ENCODE measurements around the gene CCBE1.

Gene CCBE1

DNA sequence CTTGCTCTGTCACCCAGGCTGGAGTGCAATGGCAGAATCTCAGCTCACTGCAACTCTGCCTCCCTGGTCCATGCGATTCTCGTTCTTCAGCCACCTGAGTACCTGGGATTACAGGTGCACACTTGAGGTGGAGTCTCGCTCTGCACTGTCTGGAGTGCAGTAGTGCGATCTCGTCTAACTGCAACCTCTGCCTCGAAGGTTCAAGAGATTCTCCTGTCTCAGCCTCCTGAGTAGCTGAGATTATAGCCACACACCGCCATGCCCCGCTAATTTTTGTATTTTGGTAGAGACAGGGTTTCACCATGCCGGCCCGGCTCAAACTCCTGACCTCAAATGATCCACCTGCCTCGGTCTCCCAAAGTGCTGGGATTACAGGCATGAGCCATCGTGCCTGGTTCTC is 83.3 kb downstream of the CCBE1 start:
- no peak for DNase-seq

DNA sequence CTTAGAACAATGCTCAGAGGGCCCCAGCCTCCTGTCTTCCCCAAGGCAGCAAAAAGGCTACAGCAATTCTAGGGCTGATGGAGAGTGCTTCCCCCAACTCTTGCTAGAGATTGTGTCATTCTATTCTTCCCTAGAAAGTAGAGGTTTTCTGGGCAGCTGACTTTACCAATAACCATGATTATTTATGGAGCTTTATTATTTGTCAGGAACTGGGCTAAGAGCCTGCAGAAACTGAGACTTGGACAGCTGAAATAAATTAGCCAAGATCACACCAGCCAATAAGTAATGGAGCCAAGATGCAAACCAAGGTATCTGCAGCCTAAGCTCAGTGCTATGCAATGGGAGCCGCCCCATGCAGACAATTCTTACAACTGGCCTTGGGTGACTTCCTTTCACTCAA is 84.8 kb downstream of the CCBE1 start:
- DNase-seq: no peak

DNA sequence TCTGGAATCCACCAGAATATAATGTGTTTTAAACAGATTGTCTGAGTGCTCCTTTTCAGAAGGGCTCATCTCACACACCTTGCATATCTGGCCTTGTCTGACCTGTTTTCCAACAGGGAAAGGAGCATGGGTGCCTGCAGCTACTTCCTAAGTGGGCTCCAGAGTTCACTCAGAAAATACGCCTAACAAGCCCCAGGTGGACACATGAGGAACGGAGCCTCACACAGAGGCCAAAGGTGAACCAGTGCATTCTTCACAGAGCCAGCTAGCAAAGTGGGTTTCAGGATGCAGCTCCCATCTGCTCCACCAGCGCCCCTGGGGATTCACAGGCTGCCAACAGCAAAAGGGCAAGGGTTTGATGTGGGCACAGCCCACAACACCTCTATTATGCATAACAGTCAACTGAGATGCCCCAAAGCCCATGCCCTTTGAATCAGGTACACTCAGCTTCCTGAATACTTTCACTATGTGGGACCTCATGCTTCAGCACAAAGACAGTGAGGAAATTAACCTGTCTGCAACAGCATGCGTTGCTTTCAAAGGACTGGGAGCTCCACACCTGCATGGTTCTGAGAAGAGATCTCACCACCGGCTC is 86.6 kb downstream of the CCBE1 start:
- DNase-seq: no peak

DNA sequence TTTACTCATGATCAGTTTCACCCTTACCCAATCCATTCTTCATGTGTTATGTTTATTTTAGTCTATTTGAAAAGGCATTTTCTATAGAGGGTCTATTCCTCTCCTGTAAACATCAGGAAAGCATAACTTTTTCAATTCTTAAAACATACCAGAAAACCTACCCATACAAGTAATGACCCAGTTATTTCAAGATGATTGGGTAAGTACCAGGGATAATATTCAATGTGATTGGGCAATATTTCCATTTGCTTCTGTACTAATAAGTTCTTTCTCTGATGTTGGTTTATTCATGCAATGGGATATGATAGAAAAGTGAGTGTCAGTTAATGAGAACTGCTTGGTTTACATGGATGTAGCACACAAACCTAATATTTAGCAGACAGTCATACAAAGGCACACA is 87.6 kb downstream of the CCBE1 start:
- no peak for DNase-seq

DNA sequence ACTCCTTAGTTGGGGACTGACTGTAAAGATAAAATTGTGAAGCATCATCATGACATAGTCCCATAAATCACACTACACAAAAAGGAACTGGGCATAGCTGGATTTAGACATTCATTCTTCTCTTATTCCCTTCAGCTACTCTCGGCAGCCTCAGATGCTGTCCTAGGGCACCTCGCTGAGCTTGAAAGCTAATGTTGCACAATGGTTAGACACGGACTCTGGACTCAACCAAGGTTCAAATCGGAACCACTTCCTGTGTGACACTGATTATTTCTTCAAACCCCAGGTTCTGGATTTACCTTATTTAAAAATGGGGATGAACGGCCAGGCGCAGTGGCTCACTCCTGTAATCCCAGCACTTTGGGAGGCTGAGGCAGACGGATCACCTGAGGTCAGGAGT is 89.8 kb downstream of the CCBE1 start:
- no peak for DNase-seq

DNA sequence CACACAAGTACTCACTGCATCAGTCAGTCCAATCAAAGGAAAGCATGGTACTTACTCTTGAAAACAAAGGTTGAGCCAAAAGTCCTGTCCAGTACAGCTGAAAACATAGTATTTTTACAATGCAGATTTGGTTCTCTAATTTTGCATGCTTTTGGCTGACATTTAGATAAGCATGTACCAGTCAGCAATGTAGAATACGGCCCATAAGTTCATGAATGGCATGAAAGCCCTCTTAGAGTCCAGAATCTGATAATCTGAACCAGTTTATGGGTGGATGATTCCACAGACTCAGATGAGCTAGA is 90.2 kb downstream of the CCBE1 start:
- no peak for DNase-seq

DNA sequence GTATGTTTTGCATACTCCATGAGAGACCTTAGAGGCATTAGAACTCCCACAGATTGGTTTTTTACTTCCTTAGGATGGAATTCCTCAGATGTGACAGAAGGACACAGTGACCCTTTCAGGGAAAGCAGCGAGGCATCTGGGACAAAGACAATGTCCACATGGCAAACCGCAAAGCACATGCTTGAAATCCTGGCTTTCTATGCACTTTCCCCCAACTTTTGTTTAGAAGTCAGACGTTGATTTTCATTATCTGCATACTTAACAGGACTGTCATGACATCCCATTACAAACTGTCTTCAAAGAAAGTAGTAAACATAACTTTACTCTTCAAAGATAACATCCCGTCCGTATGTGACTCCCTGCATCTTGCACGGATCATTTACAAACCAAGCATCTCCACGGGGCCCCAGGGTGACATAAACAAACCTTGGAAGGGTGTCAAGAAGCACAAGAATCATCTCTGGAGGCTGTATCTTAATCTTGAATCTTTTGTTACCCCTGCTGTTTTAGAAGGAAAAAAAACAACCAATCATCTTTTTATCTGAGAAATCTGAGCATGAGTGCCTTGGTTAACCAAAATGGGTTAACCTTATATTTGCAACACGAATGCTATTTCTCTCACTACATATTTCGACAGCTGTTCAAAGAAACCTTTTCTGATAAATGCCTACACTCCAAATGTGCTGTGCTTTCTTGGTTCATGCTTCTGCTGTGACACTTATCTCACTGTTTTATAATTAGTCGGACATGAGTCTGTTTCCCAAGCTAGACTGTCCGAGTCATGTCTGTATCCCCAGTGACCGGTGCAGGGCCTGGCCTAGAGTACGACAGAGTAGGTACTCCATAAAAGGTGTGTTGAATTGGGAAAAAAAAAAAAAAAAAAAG is 90.8 kb downstream of the CCBE1 start:
- DNase-seq: no peak

DNA sequence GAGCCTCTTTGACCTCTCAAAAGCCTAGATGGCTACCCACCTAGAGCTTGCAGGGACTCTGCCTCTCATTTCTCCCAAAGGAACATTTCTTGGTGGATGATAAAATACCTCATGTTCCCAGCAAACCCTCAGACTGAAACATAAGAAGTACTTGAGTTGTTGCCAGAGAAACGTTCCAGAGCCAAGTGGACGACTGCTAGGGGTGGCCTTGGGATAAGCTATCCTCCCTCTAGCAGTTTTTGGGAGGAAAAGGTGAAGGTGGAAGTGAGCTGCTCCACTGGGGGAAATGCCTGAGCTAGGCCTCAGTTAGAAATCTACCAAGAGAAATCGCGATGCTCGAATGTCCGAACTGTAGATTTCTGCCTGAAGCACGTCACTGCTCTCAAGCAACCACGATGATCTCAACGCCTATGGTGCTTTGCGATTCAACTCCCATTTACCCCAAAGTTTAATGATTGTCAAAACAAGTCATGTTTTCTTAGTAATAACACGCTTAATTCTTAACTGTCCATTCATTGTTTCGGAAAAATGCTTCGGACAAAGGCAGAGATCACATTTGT is 91.5 kb downstream of the CCBE1 start:
- DNase-seq: no peak

DNA sequence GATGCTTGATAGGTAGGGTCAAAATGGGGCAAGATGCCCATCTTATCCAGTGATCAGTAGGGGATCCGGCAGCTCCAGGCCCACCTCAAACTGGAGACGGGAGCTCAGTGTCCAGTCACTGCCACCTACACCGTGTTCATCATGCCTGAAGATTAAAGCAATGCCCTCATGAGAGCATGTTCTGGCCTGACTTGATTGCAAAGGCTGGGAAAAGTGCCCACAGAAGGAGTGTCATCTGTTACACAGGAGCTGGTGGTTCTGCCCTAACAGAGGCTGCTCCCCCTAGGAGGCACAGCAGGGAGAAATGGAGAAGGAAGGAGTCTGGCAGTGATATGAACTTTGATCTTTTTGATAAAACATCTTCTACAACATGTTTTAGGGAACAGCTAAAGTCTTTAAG is 92.3 kb downstream of the CCBE1 start:
- no peak for DNase-seq

DNA sequence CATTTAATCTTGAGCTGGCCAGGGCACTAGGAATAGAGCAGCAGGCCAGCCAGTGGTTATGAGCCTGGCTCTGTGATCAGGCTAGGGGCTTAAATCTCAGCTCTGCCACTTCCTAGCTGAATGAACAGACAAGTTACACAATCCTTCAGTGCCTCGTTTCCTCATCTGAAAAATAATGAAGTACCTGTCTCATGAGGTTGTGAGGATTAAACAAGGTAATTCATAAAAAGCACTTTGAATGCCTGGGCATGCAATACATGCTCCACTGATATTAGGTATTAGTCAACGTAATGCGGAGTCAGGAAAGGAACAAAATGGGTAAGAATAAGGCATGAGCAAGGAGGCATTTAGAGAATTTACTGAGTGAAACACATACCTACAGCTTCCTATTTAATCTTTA is 100.2 kb downstream of the CCBE1 start:
- DNase-seq: no peak

DNA sequence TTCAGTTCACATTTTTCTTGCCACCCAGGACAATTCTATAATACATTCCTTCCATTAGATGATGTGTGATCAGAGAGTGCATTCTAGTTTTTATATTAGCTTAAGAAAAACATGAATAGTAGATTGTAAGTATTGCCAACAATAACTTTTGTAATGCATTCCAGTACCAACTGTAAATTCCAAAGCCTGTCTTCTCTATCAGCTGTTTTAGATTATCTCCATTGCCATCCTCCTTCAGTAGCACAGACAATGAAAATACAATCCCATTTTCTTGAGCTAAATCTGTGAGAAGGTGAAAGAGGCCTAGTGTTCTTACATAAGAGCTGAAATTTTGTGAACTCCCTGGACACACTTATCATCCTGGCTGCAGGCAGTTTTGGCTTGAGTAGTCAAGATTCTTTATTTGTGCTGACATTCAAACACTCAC is 103.9 kb downstream of the CCBE1 start:
- DNase-seq: no peak

DNA sequence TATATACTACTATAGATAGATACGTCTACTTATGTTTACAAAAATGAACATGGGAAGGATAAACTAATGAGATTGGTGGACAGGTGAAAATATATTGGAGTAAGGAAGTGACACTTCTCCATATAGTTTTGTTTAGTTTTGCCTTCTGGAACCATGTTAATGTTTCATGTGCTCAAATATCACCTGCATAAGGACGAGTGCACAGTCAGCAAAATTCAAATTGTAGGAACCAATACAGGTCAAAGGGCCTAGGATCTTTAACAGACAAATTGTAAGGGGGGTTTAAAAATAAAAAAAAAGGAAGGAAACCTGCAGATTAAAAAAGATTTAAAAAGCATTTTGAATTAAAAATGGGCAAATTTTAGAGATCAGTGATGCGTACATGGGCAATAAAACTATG is 104.6 kb downstream of the CCBE1 start:
- DNase-seq: no peak

DNA sequence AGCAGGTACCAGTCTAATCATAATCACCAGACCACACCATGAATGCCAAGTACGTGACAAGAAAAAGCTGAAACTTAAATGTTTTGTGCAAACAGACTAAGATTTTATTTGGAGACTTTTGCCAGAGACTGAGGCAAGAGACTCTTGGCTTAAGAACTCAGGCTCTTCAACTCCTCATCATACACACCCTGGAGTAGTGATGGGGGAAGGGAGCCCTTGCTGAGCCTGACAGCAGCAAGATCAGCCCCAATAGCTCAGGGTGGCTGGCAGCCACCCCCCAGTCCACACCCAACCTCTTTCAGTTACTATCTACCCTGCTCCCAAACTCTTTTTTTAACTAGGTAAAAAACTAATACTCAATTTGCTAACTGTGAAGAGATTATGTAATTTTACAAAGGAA is 114.8 kb downstream of the CCBE1 start:
- no peak for DNase-seq

DNA sequence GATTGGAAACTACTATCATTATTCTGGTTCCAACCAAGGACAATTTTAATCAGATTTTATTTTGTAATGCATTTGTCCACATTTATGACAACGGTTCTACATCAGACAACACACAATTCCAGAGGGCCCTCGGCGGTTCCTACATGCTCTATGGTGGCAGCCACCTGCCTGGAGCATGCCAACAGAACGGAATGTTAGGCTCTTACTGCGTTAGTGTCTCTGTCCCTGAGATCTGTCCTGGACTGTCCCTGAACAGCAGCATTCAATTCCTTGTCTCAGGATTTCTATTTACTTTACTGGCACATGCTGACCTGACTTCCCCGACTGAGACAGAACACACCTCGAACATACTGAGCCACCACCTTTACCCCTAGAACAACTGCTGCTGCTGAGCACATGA is 117.7 kb downstream of the CCBE1 start:
- DNase-seq: no peak

DNA sequence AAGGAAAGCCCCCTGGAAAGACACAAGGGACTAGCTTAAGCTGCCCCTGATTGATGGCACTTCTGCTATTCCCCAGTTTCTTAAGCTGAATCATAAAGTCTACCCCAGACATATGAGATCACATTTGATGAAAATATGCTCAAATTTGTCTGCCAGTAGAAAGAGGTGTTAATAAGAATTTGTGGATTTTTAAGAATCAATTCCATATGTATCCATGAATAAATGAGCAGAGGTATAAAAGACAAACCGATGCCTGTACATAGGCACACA is 119.9 kb downstream of the CCBE1 start:
- no peak for DNase-seq

DNA sequence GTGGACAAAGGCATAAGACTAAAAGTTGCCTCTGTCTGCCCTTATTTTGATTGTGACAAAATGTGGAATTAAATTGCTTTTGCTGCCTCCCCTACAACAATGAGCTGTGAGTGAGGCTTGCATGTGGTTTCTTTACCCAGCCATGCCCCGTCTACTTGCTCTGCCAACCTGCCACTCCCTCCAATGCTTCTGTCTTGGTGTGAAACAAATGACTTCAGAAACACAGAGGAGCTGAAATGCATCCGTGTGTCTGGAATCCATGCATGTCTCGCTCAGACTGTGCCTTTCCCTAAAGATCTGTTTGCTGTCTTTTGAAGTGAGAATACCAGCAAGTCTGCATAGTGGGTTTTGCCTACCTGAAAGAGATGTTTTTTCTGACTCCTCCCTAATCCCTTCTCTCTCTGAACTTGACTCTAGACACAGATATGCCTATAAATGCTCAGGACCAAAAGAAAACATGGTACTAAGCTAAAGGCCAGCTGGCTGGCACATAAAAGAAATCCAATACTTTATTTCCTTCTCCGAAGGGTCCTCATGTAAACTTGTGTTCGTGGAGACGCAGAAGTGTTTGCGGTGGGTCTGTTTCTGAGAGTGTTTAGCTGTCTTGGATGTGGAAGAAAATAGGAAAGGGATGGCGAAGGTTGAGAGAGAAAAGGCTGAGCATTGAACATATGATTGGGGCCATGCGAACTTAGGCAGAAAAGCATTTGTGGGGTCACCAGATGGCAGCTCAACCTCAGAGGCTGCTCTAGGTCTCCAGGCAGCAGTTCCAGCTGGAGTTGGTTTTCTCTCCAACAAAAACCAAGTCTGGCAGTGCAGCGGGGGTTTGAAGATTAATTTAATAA is 120.5 kb downstream of the CCBE1 start:
- DNase-seq: no peak

DNA sequence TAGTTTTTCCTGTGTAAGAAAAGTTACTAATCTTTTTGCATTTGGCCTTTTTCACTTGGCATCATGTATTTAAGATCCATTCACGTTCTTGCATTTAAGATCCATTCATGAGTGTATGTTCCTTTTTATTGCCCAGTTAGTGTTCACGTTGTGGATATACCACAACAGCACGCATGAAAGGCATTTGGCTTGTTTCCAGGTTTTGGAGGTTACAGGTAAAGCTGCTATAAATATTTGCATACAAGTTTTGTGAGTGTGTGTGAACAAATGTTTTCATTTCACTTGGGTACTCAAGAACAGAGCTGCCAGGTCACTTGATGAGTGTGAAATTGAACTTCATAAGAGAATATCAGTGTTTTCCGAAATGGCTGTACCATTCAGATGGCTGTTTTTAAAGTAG is 121.2 kb downstream of the CCBE1 start:
- no peak for DNase-seq

DNA sequence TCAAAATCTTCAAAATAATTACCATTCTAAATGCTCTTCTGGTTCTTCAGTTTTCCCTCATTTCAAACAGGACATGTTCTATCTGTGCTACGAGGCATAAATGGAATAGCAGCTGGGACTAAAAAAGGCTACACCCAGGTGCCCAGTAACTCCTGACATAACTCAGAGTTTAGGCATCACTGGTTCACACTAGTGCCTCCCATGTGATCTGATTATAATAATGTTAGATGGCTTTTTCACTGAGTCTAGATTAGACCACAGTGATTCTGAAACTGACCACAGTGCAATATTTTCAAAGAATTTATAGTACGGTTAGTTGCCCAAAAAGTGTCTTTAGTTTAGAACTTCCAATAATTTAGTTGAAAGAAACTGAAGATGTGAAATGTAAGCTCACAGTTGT is 123.3 kb downstream of the CCBE1 start:
- DNase-seq: no peak

DNA sequence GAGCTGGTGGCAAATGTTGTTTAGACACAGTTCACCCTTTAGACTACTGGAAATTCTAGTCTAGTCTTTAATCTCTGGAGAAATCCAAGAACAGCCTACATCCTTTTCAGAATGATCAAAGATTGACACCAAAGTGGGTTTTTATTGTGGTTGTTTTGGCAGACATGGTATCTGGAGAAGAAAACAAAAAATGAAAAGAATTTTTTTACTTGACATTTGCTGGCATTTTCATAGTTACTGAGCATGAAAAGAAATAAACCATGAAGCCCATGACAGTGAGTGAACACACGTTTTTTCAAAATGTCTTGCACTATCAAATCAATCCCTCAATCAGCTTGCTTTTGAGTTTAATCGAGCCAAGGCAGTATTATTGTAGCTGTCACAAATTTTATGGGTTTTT is 125.3 kb downstream of the CCBE1 start:
- no peak for DNase-seq

DNA sequence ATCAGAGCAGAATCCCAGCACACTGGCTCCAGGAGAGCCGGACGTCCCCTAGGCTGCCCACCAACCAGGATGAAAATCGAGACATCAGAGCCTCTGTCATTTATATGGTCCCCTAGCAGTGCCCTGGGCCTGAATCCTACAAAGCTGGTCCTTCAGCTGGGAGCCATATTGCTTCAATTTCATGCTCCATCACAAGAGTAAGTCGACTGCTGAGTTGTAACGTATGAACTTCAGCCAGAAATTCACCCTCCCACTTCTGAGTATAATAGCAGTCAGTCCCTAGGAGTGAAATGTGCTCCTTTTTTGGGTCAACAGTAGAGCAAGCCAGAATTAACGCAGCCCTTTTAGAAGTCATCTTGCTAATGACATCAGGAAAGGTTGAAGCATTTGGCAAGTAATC is 126.4 kb downstream of the CCBE1 start:
- DNase-seq: no peak

DNA sequence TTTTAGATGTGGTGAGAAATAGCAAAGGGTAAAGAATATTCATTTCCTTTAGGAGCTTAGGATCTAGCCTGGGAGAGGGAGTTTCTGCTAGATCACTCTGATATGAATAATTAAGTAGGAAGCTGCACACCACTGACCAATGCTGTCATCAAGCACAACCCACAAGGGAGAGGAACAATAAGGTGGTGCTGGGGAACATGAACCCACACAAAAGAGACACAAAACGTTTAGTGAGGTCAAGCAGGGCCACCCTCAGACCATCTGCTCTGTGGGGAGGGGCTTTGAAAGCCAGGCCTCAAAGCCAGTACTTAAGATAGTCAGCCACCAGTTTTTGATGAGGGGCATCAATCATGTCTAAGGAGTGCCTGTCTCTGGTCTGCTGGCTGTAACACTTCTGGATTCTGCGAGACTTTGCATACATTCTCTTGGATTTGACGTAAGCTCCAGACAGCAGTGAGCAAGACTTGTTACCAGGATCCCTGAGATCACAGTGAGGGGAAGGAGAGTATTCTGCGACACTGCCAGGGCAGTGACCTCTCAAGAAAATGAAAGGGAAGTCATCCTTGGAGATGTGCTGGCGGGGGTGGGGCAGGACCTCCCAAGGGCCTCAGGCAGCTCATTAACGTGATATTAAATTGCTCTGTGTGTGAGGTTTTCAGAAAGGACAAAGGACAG is 127.0 kb downstream of the CCBE1 start:
- no peak for DNase-seq

DNA sequence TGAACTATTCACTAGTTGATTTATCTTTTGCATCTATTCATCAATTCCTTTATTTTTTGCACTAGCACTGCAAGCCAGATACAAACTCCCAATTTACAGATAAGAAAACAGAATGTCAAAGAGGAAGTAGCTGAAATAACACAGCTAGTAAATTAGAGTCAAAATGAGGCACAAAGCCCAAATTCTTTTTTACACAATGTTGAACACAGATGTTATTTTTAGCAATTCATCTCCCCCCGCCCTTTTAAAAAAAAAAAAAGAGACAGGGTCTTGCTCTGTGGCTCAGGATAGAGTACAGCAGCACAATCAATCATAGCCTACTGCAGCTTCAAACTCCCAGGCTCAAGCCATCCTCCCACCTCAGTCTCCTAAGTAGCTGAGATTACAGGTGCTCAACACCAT is 127.8 kb downstream of the CCBE1 start:
- no peak for DNase-seq

DNA sequence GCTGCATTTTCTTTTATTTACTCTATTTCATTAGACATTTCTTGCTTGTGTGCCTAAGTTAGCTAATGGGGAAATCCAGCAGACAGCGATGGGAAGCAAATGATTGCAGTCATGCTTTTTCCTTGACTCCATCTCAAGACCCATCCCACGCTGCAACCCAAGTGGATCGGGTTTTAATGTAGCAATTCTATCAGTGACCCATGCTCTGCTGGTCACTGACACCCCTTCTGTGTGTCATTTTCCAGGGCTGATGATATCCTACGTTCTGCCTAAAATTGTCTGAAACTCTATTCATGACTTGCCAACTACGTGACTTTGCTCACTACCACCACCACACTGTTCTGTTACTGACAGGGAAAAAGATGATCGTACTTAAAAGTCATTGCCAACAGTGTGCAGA is 129.8 kb downstream of the CCBE1 start:
- no peak for DNase-seq

Data from inflammatory macrophage (primary cell).